ENCODE measurements around the gene GRK7. TPM values are rescaled to one million over a fixed set of nuclear protein-coding genes. Genes with fewer than 3 reads are reported as not detected.

The GRK7 gene
- total RNA-seq, 1 donor from 2014 or later, result not detected

DNA sequence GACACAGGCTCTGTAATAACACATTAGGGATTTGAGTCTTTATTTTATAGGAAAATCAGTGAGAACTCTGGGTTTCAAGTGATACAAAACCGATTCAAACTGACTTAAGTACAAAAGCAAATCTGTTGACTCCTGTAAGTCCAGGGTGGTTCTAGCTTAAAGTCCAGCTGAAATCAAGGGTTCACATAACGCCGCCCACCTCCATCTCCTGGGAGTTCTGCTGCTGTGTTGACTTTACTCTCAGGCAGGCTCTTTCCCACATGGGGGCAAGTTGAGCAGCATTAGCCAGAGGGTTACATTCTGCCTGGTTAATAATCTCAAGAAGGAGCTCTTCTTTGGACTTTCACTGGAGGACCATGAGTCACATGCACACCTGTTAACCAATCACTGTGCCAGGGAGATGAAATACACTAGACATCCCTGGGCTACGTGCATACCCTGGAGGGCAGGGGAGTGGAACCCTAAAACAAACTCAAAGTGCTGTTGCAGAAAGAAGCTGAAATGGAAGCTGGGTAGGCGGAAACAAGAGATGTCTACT is 34.8 kb upstream of the GRK7 start:
- no peaks in the 10 kb centered on the region for H3K4me1 ChIP-seq (ENCODE audit: insufficient read depth, low read length)
- Mint-ChIP-seq H3K36me3 (ENCODE audit: low read depth, unreplicated experiment) (no peaks in the 10 kb centered on the region), H3K4me1 (ENCODE audit: low read depth, unreplicated experiment) (no peaks in the 10 kb centered on the region), H3K27ac (ENCODE audit: unreplicated experiment) (no peak overlapping the region), H3K27me3 (ENCODE audit: low read depth, unreplicated experiment) (no peaks in the 10 kb centered on the region), H3K4me3 (ENCODE audit: unreplicated experiment) (no peak overlapping the region), H3K9me3 (ENCODE audit: unreplicated experiment) (no peaks in the 10 kb centered on the region)
- H4K20me1 ChIP-seq (ENCODE audit: insufficient read depth, low read length), result no peaks in the 10 kb centered on the region
- no peaks in the 10 kb centered on the region for H3K9me3 ChIP-seq (ENCODE audit: insufficient read depth, low read depth, low read length)
- FAIRE-seq (no peak), DNase-seq (ENCODE audit: low read depth) (no peak)
- no peak for TF ChIP-seq EZH2 (IDR thresholded peaks at IDR 0.05; ENCODE audit: insufficient read depth, low read length)
- TF ChIP-seq, protein P1, sequence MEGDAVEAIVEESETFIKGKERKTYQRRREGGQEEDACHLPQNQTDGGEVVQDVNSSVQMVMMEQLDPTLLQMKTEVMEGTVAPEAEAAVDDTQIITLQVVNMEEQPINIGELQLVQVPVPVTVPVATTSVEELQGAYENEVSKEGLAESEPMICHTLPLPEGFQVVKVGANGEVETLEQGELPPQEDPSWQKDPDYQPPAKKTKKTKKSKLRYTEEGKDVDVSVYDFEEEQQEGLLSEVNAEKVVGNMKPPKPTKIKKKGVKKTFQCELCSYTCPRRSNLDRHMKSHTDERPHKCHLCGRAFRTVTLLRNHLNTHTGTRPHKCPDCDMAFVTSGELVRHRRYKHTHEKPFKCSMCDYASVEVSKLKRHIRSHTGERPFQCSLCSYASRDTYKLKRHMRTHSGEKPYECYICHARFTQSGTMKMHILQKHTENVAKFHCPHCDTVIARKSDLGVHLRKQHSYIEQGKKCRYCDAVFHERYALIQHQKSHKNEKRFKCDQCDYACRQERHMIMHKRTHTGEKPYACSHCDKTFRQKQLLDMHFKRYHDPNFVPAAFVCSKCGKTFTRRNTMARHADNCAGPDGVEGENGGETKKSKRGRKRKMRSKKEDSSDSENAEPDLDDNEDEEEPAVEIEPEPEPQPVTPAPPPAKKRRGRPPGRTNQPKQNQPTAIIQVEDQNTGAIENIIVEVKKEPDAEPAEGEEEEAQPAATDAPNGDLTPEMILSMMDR (IDR thresholded peaks at IDR 0.05; ENCODE audit: insufficient read depth, low read depth, low read length), result no peak
- no peak overlapping the region for H2AFZ ChIP-seq (ENCODE audit: low read depth, low read length)
- H3K4me2 ChIP-seq (ENCODE audit: low read length), result no peak overlapping the region
- H3K79me2 ChIP-seq (ENCODE audit: insufficient read depth, low read length), result no peaks in the 10 kb centered on the region
- H3K27ac ChIP-seq (ENCODE audit: low read depth, low read length), result no peak overlapping the region
- H3K9ac ChIP-seq (ENCODE audit: low read length), result no peak overlapping the region
- no peaks in the 10 kb centered on the region for H3K36me3 ChIP-seq (ENCODE audit: insufficient read depth, low read length)
- H3K27me3 ChIP-seq (ENCODE audit: insufficient read depth, low read length), result no peaks in the 10 kb centered on the region
- H3K4me3 ChIP-seq (ENCODE audit: insufficient read depth, low read depth, low read length), result no peak overlapping the region

DNA sequence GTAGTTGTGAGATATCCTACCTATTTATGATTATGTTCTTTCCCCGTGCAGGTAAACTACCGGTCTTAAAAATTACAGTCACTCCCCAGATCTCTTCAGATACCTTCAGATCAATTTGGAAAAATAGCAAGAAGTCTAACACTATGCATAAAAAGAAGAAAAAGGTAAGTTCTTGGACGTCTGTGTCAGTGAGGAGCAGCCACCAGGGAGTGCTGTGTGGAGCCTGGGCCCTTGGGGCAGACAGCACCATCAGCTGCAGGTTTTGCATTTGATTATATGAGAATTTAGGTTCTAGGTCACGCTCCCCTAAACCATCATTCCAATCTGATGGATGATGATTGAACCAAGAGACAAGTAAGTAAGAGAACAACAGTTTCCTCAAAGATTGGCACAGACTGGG is 34.0 kb upstream of the GRK7 start:
- no peaks in the 10 kb centered on the region for H3K4me1 ChIP-seq (ENCODE audit: insufficient read depth, low read length)
- no peaks in the 10 kb centered on the region for H3K27me3 ChIP-seq (ENCODE audit: insufficient read depth, low read length)
- Mint-ChIP-seq H3K36me3 (ENCODE audit: low read depth, unreplicated experiment) (no peaks in the 10 kb centered on the region), H3K4me3 (ENCODE audit: unreplicated experiment) (no peak overlapping the region), H3K9me3 (ENCODE audit: unreplicated experiment) (no peaks in the 10 kb centered on the region), H3K27ac (ENCODE audit: unreplicated experiment) (no peak overlapping the region), H3K4me1 (ENCODE audit: low read depth, unreplicated experiment) (no peaks in the 10 kb centered on the region), H3K27me3 (ENCODE audit: low read depth, unreplicated experiment) (no peaks in the 10 kb centered on the region)
- H3K4me3 ChIP-seq (ENCODE audit: insufficient read depth, low read depth, low read length), result no peak overlapping the region
- H3K9ac ChIP-seq (ENCODE audit: low read length), result no peak overlapping the region
- H2AFZ ChIP-seq (ENCODE audit: low read depth, low read length), result no peak overlapping the region
- H4K20me1 ChIP-seq (ENCODE audit: insufficient read depth, low read length), result no peaks in the 10 kb centered on the region
- DNase-seq (ENCODE audit: low read depth) (no peak), FAIRE-seq (no peak)
- H3K27ac ChIP-seq (ENCODE audit: low read depth, low read length), result no peak overlapping the region
- H3K4me2 ChIP-seq (ENCODE audit: low read length), result no peak overlapping the region
- H3K9me3 ChIP-seq (ENCODE audit: insufficient read depth, low read depth, low read length), result no peaks in the 10 kb centered on the region
- TF ChIP-seq EZH2 (IDR thresholded peaks at IDR 0.05; ENCODE audit: insufficient read depth, low read length), result no peak
- TF ChIP-seq, protein P1 (IDR thresholded peaks at IDR 0.05; ENCODE audit: insufficient read depth, low read depth, low read length), result no peak
- H3K36me3 ChIP-seq (ENCODE audit: insufficient read depth, low read length), result no peaks in the 10 kb centered on the region
- H3K79me2 ChIP-seq (ENCODE audit: insufficient read depth, low read length), result no peaks in the 10 kb centered on the region

DNA sequence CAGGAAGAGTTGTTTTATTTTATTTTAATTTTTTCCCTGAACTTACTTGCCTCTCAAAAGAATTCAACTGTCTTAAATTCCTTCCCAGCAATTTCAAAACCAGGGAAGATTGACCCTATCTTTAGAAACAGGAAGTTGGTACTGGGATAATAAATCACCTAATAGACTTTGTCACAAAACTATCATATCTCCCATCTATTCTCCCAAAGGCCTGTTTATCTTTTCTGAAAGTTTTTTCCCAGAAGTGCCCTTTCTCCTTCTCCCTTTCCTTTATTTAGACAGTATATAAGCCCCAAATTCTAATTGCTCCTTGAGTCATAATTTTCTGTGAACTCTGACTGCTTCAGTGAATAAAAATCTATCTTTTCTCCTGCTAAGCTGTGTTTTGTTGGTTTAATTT is 28.0 kb upstream of the GRK7 start:
- H3K36me3 Mint-ChIP-seq (ENCODE audit: low read depth, unreplicated experiment), result no peaks in the 10 kb centered on the region
- H3K27ac ChIP-seq (ENCODE audit: low read depth, low read length), result no peak overlapping the region
- no peaks in the 10 kb centered on the region for H3K27me3 Mint-ChIP-seq (ENCODE audit: low read depth, unreplicated experiment)
- H4K20me1 ChIP-seq (ENCODE audit: insufficient read depth, low read length), result no peaks in the 10 kb centered on the region
- TF ChIP-seq, protein P1 (IDR thresholded peaks at IDR 0.05; ENCODE audit: insufficient read depth, low read depth, low read length), result no peak
- no peak for TF ChIP-seq EZH2 (IDR thresholded peaks at IDR 0.05; ENCODE audit: insufficient read depth, low read length)
- no peak for DNase-seq (ENCODE audit: low read depth)
- peaks cover 4% of the 10 kb centered on the region for H3K4me1 ChIP-seq (ENCODE audit: insufficient read depth, low read length)
- no peak overlapping the region for H3K9ac ChIP-seq (ENCODE audit: low read length)
- H3K36me3 ChIP-seq (ENCODE audit: insufficient read depth, low read length), result no peaks in the 10 kb centered on the region
- H3K4me1 Mint-ChIP-seq (ENCODE audit: low read depth, unreplicated experiment), result peaks cover 4% of the 10 kb centered on the region
- no peaks in the 10 kb centered on the region for H3K9me3 Mint-ChIP-seq (ENCODE audit: unreplicated experiment)
- no peaks in the 10 kb centered on the region for H3K27me3 ChIP-seq (ENCODE audit: insufficient read depth, low read length)
- H3K4me3 ChIP-seq (ENCODE audit: insufficient read depth, low read depth, low read length), result no peak overlapping the region
- no peak for FAIRE-seq
- peaks cover 21% of the 10 kb centered on the region for H3K79me2 ChIP-seq (ENCODE audit: insufficient read depth, low read length)
- no peak overlapping the region for H3K4me2 ChIP-seq (ENCODE audit: low read length)
- H3K4me3 Mint-ChIP-seq (ENCODE audit: unreplicated experiment), result no peak overlapping the region
- no peak overlapping the region for H3K27ac Mint-ChIP-seq (ENCODE audit: unreplicated experiment)
- no peaks in the 10 kb centered on the region for H3K9me3 ChIP-seq (ENCODE audit: insufficient read depth, low read depth, low read length)
- no peak overlapping the region for H2AFZ ChIP-seq (ENCODE audit: low read depth, low read length)
